Nephron progenitor cell (in vitro differentiated cells): ENCODE results near the gene INPP5D.
A peak's percentile ranks its signal among the peaks of the same experiment; 100 is the strongest.

Source experiments
- DNase-seq: peaks from one replicate; pipeline ENCODE4 v3.0.0; 2021
- H3K27ac Mint-ChIP-seq: 2 replicates; pipeline ENCODE4 v1.8.0; 2021; ENCODE audit warnings: mild to moderate bottlenecking, moderate library complexity, mixed read lengths
- H3K27me3 Mint-ChIP-seq: 2 replicates; pipeline ENCODE4 v1.8.0; 2021; ENCODE audit warnings: mild to moderate bottlenecking, low read depth, mixed read lengths; ENCODE audit not compliant: poor library complexity
- H3K36me3 Mint-ChIP-seq: 2 replicates; pipeline ENCODE4 v1.8.0; 2021; ENCODE audit warnings: low read depth, mixed read lengths
- H3K4me1 Mint-ChIP-seq: 2 replicates; pipeline ENCODE4 v1.8.0; 2021; ENCODE audit warnings: mixed read lengths
- H3K4me3 Mint-ChIP-seq: 2 replicates; pipeline ENCODE4 v1.8.0; 2021; ENCODE audit warnings: mild to moderate bottlenecking, moderate library complexity, mixed read lengths
- H3K9me3 Mint-ChIP-seq: 2 replicates; pipeline ENCODE4 v1.8.0; 2021; ENCODE audit warnings: mild to moderate bottlenecking, moderate library complexity, mixed read lengths
- CTCF ChIP-seq: fragments of 200-600 bp; sonication (generic); IDR thresholded peaks from 2 replicates; pipeline ENCODE4 v1.5.0; 2021; ENCODE audit warnings: antibody characterized with exemption

Gene INPP5D

GRCh38 chr2:233173115-233173514 lies 113.0 kb downstream of the INPP5D start:
- Mint-ChIP-seq H3K27me3 (peaks cover 11% of the 10 kb centered on the region), H3K4me1 (peaks cover 5% of the 10 kb centered on the region), H3K4me3 (no peak overlapping the region), H3K36me3 (no peaks in the 10 kb centered on the region), H3K9me3 (no peaks in the 10 kb centered on the region), H3K27ac (no peak overlapping the region)
- no peak for DNase-seq
- no peak for TF ChIP-seq CTCF

GRCh38 chr2:233174137-233174536 lies 114.0 kb downstream of the INPP5D start:
- Mint-ChIP-seq H3K9me3 (peaks cover under 1% of the 10 kb centered on the region), H3K36me3 (peaks cover 3% of the 10 kb centered on the region), H3K4me1 (peaks cover 2% of the 10 kb centered on the region), H3K27ac (no peak overlapping the region), H3K27me3 (peaks cover 8% of the 10 kb centered on the region), H3K4me3 (no peak overlapping the region)
- no peak for DNase-seq
- no peak for TF ChIP-seq CTCF

- no peak for DNase-seq
- no peak for TF ChIP-seq CTCF
- no peak overlapping the region for H3K4me3 Mint-ChIP-seq
- H3K27me3 Mint-ChIP-seq: peaks cover 18% of the 10 kb centered on the region
- H3K27ac Mint-ChIP-seq: peak overlapping the region; percentile 87
- peaks cover 24% of the 10 kb centered on the region for H3K9me3 Mint-ChIP-seq
- no peaks in the 10 kb centered on the region for H3K4me1 Mint-ChIP-seq
- H3K36me3 Mint-ChIP-seq: peaks cover 21% of the 10 kb centered on the region
Observed at GRCh38 chr2:233178994-233179847, 119.1 kb downstream of the INPP5D start.

GRCh38 chr2:233179848-233180366 lies 119.8 kb downstream of the INPP5D start:
- H3K9me3 Mint-ChIP-seq: peaks cover 24% of the 10 kb centered on the region
- DNase-seq: no peak
- no peak overlapping the region for H3K4me3 Mint-ChIP-seq
- TF ChIP-seq CTCF: no peak
- peaks cover 21% of the 10 kb centered on the region for H3K36me3 Mint-ChIP-seq
- peaks cover 4% of the 10 kb centered on the region for H3K4me1 Mint-ChIP-seq
- no peak overlapping the region for H3K27ac Mint-ChIP-seq
- peaks cover 20% of the 10 kb centered on the region for H3K27me3 Mint-ChIP-seq

GRCh38 chr2:233183869-233184418 lies 123.8 kb downstream of the INPP5D start:
- peaks cover 29% of the 10 kb centered on the region for H3K27me3 Mint-ChIP-seq
- peaks cover 24% of the 10 kb centered on the region for H3K9me3 Mint-ChIP-seq

More at GRCh38 chr2:233183869-233184418, 123.8 kb downstream of the INPP5D start:
- Mint-ChIP-seq H3K36me3 (peaks cover 21% of the 10 kb centered on the region), H3K27ac (no peak overlapping the region), H3K4me3 (no peak overlapping the region), H3K4me1 (peaks cover 33% of the 10 kb centered on the region)
- no peak for DNase-seq
- TF ChIP-seq CTCF: no peak
